Fibroblast of mammary gland (primary cell): ENCODE results near the gene OTOP3.
"Not testable (repeated sequence)": the region's sequence is repeated elsewhere in the genome, so short reads cannot be mapped to it uniquely, and the experiment has no call there.

Experiments used
- DNase-seq: peaks from one replicate; pipeline ENCODE4 v3.0.0-alpha.2; 2010; ENCODE audit warnings: low read depth
- H3K4me3 ChIP-seq: 2 replicates; pipeline ENCODE4 v1.5.1; 2011; ENCODE audit warnings: low read depth, mild to moderate bottlenecking, low read length, moderate library complexity; ENCODE audit not compliant: control insufficient read depth
- CTCF ChIP-seq: conservative IDR thresholded peaks from 2 replicates; pipeline ENCODE4 v1.5.1; 2011; ENCODE audit warnings: low read depth, low read length, inconsistent platforms; ENCODE audit not compliant: control insufficient read depth, insufficient read depth

Gene OTOP3

GRCh38 chr17:74898376-74898946 is 37.2 kb upstream of the OTOP3 start:
- no peak overlapping the region for H3K4me3 ChIP-seq
- no peak for DNase-seq
- no peak for TF ChIP-seq CTCF

GRCh38 chr17:74900208-74900607 is 35.5 kb upstream of the OTOP3 start:
- H3K4me3 ChIP-seq, result no peak overlapping the region
- DNase-seq, result no peak
- TF ChIP-seq CTCF, result no peak

GRCh38 chr17:74901353-74902135 is 34.2 kb upstream of the OTOP3 start:
- TF ChIP-seq CTCF, result no peak
- H3K4me3 ChIP-seq, result no peak overlapping the region
- no peak for DNase-seq

- no peak overlapping the region for H3K4me3 ChIP-seq
- no peak for DNase-seq
- TF ChIP-seq CTCF, result no peak
Measured at GRCh38 chr17:74903034-74903433, 32.7 kb upstream of the OTOP3 start.

- no peak for DNase-seq
- no peak overlapping the region for H3K4me3 ChIP-seq
- TF ChIP-seq CTCF, result no peak
Measured at GRCh38 chr17:74903671-74904070, 32.0 kb upstream of the OTOP3 start.

GRCh38 chr17:74904687-74905409 is 30.9 kb upstream of the OTOP3 start:
- DNase-seq, result no peak
- no peak for TF ChIP-seq CTCF
- no peak overlapping the region for H3K4me3 ChIP-seq

- DNase-seq, result not testable (repeated sequence)
Measured at GRCh38 chr17:74906214-74906793, 29.4 kb upstream of the OTOP3 start.

More at GRCh38 chr17:74906214-74906793, 29.4 kb upstream of the OTOP3 start:
- H3K4me3 ChIP-seq, result not testable (repeated sequence)
